GM21737 (cell line): ENCODE measurements around the gene TFF1.

Source experiments
- ATAC-seq: cut with Tn5 transposase; IDR thresholded peaks from one replicate; pipeline ENCODE4 v1.9.1; 2021; ENCODE audit warnings: mild to moderate bottlenecking, moderate library complexity; ENCODE audit not compliant: unreplicated experiment

TFF1 gene

DNA sequence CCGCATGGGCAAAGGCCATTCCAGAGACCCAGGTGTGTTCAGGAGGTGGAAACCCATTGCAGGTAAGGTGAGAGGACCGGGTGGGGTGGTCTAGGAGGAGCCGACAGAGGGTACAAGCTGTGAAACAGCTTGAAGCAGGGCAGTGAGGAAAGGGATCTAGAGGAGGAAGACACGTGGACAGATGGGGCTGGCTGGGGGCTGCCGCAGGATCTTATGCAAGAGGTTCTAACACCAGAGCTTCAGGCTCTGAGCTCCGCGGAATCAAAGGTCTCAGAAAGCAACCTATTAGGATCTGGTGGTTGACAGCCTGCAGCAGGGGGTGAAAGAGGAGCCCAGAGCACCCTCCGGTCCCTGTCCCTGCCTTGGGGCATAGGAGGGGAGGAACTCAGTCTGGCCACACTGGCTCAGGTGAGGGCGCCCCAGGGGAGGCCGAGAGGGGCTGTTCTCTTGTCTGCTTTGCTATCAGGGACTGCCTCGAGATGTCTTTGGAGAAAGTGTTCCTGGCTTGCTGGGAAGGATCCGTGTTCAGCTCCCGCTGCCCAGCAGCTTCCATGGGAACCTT lies 1.9 kb downstream of the TFF1 start:
- ATAC-seq: no peak

DNA sequence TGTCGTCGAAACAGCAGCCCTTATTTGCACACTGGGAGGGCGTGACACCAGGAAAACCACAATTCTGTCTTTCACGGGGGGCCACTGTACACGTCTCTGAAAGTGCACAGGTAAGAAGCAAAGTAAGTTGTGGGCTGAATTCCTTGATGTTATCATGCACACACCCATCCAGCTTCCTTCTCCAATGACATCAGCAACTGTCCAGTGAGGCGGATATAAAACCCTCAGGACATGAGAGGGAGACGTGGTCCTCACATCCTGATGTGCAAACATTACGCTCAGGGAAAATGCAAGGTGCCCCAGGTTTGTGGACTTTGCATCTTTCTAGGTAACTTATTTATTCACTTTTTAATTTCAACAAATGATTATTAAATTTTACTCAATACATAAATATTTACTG lies 3.0 kb downstream of the TFF1 start:
- ATAC-seq: no peak

DNA sequence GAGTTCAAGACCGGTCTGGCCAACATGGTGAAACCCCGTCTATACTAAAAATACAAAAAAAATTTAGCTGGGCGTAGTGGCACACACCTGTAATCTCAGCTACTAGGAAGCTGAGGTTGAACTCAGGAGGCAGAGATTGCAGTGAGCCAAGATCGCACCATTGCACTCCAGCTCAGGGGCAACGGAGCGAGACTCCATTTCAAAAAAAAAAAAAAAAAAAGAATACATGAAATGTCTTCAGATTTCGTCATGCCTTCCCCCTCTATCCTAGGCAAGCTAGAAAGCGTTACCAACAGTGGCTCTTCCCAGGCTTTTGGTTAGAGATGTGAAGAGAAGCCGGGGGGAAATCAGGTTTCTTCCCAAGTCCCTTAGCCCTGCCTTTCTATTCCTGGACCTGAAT lies 3.6 kb downstream of the TFF1 start:
- no peak for ATAC-seq

DNA sequence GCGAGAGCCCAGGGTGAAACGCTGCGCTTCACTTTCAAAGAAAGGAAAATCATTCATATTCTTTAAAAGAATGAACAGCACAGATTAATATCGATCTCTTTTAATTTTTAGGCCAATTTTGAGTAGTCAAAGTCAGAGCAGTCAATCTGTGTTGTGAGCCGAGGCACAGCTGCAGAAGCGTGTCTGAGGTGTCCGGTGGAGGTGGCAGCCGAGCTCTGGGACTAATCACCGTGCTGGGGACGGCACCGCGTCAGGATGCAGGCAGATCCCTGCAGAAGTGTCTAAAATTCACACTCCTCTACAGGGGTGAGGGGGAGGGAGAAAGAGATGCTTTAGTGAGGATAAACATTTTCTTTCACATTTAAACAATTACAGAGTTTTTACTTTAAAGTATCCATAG lies 4.1 kb downstream of the TFF1 start:
- ATAC-seq: no peak

DNA sequence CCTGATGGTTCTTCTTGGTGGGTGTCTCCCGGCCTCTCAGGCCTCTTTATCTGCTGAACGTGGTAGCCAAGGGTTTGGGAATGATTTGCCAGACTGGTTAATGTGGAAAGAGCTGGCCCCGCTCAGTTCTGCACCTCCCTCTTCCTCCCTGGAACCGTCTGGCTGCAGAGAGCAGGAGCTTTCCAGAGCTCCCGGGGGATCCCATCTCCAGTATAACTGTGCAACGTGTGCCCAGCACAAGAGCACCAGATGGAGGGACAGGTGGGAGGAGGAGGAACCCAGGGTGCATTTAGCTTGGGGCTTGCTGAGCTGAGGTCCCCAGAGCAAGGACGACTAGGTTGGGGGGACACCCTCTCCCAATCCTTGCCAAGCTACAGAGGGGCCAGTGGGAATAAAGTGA lies 5.0 kb downstream of the TFF1 start:
- no peak for ATAC-seq

DNA sequence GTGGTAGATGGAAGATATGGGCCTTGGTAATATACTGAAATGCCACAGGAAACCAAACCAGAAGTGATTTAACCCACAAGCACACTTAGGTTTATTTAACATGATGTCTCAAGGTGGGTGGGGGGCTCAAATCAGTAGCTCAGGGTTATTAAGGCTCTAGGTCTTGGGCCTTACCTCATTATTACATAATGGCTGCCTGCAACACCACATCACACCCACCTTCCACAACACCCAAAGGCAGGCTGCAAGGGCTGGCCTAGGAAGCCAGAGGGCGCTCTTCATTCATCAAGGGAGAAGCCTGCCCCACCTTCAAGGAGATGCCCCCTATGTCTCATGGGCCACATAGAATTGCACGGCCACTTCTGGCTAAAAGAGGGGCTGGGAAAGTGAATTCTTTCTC lies 6.0 kb downstream of the TFF1 start:
- no peak for ATAC-seq

DNA sequence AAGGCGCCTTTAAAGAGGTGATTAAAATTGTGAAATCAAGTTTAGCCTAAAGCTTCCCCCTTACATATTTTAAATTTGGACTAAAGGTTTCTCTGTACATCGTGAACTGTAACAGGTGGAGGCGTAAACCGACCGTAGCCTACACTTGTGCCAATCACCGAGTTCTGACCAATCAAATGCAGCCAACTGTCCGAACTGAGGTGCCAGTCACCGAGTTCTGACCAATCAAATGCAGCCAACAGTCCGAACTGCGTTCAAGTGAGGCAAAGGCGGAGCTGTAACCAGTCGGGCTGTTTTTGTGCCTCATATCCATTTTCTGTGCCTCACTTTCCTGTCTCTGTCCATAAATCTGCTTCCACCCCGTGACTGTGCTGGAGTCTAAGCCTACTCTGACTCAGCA lies 7.4 kb downstream of the TFF1 start:
- ATAC-seq: no peak

DNA sequence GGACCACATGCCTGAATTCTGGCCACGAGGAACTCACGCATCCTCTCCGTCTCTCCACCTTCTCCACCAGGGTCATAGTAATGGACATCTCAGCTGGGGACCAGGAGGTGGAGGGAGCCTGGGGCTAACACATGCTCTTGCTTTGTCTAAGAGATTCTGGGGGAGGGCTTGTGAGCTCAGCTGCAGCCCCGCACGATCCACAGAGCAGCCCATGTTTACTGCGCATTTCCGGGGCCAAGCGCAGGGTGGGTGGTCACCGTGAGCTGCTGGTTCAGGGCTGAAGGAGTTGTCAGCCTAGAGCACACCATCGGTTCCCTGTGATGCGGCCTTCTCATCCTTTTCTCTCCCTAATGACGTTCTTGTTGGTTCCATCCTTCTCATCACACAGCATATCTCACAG lies 8.1 kb downstream of the TFF1 start:
- no peak for ATAC-seq

DNA sequence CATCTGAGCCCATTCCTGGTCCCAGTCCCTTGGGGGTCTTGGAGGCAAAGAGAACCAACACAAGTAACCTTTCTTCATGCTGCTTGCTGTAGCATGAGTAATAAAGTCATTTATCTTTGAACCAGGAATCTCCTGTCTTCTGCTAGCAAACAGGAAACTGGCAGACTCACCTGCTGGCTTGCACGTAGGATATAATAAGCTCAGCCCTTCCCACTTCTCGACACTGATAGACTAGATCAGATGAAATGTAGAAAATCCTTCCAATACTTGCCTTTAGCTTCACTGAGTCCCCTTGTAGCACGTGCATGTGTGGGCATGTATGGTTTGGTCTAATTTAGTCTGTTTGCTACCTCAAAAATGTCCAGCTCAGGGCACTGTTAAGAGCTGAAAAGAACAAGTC lies 9.0 kb downstream of the TFF1 start:
- no peak for ATAC-seq

DNA sequence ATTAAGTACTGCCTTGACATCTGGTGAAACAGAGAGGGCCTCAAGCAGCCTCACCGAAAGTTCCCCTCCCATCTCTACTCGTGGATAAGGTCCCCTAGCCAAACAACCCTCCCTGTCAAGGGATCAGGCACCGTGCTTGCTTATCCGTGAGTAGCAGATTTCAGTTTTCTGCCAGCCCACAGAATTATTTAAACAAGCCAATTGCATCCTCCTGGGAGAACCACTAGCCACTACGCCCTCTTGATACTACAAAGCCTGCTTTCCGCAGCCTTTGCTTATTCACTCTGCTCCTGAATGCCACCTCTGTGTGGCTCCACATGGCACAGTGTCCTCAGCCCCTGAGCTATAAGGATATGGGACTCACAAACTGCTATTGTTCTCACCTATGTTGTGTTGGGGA lies 9.7 kb downstream of the TFF1 start:
- no peak for ATAC-seq

DNA sequence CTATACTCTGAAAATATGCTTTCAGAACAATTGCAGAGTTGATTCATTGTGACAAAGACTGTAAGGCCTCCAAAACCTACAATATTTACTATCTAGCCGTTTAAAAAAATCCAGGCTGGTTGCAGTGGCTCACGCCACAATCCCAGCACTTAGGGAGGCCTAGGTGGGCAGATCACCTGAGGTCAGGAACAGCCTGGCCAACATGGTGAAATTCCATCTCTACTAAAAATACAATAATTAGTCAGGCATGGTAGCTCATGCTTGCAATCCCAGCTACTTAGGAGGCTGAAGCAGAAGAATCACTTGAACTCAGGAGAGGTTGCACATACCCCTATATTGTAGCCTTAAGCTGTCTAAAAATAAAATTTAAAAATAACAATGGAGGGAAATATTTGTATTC lies 10.3 kb downstream of the TFF1 start:
- ATAC-seq: no peak

DNA sequence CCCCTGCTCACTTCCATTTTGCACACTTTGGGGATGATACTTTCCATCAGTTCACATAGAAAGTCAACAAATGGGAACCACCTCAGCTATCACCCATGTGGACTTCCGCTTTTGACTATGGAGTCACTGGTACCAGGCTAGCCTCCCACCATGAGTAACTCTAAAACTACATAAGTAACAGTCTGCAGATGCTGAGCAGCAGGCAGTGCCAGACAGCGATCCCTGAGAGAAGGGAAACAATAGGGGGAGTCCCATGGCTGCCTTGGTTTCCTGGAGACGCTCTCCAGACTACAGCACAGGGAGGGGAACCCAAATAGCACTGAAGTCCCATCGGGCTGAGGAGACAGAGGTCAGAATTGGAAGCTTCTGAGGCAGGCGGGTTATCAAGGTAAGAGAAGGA lies 12.7 kb downstream of the TFF1 start:
- ATAC-seq: no peak

DNA sequence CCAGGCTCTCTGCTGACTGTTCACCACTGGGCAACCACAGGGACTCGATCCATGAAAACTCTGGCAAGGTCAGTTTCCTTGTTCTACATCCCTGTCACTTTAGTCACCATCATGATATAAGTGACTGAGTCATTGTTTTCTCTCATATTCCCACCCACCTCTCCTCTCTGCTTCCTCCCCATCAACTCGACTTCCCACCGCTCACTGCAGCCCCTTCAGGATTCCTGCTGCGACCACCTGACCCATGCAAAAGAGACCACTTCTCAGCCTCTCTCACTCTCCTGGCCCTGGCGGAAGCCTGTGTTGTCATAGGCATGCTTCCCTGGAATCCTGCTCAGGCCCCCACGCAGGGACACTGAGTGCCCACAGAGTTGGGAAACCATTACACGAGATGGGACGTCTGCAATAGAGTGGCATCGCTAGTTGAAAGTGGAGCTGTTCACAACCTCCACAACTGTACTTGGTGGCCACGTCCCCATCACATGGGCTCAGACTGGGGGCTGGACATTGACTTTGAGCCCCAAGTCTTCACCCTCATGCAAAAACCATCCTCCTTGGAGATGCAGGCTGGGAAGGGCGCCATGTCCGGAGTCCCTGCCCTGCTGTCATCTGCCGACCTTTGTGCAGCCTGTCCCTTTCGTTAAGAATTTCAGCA lies 13.8 kb downstream of the TFF1 start:
- ATAC-seq: no peak

DNA sequence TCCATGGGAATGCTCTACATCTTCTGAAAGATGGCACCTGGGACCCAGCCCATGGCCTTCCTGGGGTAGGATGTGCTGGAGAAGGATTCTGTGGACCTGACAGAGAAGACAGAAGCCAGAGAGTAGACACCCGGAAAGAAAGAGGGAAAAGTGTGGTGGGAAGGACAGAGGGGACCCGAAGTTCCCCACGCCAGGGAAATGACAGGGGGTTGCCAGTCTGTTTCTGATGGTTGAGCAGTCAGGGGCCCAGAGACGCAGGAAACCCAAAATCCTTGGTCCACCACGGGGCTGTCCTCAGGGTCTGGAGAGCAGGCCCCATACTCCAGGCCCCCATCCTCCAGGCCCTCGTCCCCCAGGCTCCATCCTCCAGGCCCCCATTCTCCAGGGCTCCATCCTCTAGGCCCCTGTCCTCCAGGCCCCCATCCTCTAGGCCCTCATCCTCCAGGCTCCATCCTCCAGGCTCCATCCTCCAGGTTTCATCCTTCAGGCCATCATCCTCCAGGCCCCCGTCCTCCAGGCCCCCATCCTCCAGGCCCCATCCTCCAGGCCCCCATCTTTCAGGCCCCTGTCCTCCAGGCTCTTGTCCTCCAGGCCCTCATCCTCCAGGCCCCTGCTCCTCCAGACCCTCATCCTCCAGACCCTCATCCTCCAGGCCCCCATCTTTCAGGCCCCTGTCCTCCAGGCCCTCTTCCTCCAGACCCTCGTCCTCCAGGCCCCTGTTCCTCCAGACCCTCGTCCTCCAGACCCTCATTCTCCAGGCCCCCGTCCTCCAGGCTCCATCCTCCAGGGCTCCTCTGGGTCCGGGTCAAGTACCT lies 14.5 kb downstream of the TFF1 start:
- no peak for ATAC-seq

DNA sequence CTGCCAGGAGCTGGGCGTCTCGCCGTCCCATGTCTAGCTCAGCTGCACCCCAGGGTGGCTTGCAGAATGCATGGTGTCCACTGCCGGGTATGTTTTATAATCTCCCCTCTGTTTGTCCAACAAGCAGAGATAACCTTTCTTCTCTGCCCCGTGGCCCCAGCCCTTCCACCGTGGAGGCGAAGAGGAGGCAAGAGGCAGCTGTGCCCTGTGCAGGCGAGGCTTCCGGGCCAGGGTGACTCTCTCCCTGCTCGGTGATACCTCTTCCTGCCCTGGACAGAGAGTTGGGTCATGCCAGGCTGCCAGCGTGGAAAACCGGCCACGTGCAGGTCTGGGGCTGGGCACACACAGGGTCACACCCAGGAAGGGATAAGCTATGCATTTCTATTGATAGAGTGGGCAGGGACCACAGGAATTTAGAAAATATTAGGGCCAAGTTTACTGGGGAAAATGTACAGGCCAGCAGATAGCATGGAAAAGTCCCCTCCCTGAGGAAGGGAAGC lies 15.4 kb downstream of the TFF1 start, which contains the start of gene TFF2:
Gene TFF2 (minus strand): TSS at position 68 of the 500 bp plus-strand sequence. CDS start 37 bp downstream, at position 31.
- no peak for ATAC-seq

DNA sequence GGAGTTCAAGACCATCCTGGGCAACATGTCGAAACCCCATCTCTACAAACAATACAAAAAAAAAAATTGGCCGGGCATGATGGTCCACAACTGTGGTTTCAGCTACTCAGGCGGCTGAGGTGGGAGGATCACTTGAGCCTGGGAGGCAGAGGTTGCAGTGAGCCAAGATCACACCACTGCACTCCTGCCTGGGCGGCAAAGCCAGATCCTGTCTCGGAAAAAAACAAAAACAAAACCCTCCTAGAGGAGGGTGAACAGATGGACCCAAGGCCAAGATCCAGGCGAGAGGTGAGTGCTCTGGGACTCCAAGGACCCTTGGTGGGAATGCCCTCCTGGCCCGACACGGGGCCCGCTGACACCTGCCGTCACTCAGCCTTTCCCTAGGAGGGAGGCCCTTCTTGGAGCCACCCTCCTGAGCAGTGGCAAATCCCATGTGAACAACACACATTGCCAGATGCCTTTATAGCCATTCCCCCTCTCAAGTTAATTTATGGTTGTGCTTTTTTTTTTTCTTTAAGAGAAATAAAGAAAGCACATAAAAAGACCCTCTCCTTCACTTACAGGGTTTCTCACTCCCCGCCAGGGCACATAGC lies 15.9 kb downstream of the TFF1 start:
- ATAC-seq: no peak

DNA sequence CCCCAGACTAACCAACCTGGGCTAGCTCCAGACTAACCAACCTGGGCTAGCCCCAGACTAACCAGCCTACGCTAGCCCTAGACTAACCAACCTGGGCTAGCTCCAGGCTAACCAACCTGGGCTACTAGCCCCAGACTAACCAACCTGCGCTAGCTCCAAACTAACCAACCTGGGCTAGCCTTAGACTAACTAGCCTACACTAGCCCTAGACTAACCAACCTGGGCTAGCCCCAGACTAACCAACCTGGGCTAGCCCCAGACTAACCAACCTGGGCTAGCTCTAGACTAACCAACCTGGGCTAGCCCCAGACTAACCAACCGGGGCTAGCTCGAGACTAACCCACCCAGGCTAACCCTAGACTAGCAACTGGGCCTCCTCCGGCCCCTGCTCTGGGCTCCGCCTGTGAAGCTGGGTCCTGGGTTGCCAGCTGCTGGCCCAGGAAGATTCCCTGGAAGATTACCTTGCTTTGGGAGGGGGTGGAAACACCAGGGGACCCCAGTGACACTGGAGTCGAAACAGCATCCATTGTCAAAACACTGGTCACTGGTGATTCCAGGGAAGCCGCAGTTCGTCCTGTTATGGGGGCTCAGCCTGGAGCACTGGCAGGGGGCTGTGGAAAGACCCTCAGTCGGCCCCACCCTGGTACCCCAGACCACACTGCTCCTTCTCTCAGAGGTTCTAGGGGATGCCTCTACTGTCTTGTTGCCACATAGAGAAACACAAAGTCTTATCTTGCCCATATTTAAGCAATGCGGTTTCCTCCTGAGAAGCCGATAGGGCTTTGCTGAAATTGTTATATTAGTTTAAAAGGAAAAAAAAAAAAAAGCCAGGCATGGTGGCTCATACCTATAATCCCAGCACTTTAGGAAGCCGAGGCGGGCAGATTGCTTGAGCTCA lies 16.7 kb downstream of the TFF1 start:
- ATAC-seq: no peak

DNA sequence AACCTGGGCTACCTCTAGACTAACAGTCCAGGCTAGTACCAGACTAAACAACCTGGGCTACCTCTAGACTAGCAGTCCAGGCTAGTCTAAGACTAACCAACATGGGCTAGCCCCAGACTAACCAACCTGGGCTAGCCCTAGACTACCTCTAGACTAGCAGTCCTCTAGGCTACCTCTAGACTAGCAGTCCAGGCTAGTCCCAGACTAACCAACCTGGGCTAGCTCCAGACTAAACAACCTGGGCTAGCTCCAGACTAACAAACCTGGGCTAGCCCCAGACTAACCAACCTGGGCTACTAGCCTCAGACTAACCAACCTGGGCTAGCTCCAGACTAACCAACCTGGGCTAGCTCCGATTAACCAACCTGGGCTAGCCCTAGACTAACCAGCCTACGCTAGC lies 17.6 kb downstream of the TFF1 start:
- ATAC-seq: no peak

DNA sequence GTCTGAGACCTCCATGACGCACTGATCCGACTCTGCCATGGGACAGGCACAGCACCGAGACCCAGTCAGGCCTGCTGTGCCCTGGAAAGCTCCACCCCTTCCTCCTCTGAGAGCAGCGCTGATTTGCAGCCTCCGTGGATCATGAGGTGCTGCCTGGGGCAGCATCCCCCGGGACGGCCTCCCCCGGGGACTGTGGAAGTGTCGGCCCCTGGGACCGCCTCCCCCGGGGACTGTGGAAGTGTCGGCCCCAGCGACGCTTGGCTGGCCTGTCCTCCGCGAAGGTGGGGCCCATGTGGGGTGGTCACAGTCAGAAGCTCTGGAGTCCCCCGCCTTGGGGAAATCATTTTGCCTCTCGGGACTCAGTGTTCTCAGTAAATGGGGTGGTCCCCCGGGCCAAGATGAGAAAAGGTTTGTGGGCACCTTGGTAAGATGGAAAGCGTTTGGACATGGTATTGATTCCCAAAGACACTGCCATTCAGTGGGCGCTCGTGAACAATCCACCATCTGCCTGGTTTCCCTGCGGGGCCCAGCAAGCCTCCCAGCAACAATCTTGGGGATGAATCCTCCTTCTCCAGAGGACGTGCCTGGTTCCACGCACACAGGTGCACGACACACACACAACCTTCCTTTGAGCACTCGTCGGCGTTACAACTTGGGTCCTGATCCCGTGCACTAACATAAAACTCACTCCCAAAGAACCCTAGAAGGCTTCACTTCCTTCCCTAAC lies 18.6 kb downstream of the TFF1 start:
- ATAC-seq: no peak
